H9 (cell line): Measurements from ENCODE around the gene SLC9A9. TPM values are rescaled to one million over a fixed set of nuclear protein-coding genes. Genes with fewer than 3 reads are reported as not detected.

Source experiments
- DNase-seq: peaks from one replicate; pipeline ENCODE4 v3.0.0-alpha.2; 2017
- H2AFZ ChIP-seq: one replicate; pipeline ENCODE4 v1.6.1; 2013; ENCODE audit warnings: mild to moderate bottlenecking, low read length, control low read depth, moderate library complexity
- H2AK5ac ChIP-seq: 2 replicates; pipeline ENCODE4 v1.6.1; 2013; ENCODE audit warnings: low read length, control low read depth, mixed read lengths; ENCODE audit not compliant: insufficient read length
- H2BK120ac ChIP-seq: one replicate; pipeline ENCODE4 v1.6.1; 2013; ENCODE audit warnings: low read depth, mild to moderate bottlenecking, low read length, control low read depth, inconsistent platforms; ENCODE audit not compliant: poor library complexity, severe bottlenecking
- H2BK12ac ChIP-seq: 2 replicates; pipeline ENCODE4 v1.6.1; 2013; ENCODE audit warnings: low read length, control low read depth, mixed read lengths, low read depth; ENCODE audit not compliant: insufficient read length
- H2BK15ac ChIP-seq: 2 replicates; pipeline ENCODE4 v1.6.1; 2013; ENCODE audit warnings: low read depth, low read length, control low read depth
- H2BK20ac ChIP-seq: one replicate; pipeline ENCODE4 v1.6.1; 2013; ENCODE audit warnings: low read depth, mild to moderate bottlenecking, low read length, control low read depth, inconsistent platforms; ENCODE audit not compliant: poor library complexity, severe bottlenecking
- H2BK5ac ChIP-seq: 2 replicates; pipeline ENCODE4 v1.6.1; 2013; ENCODE audit warnings: low read length, control low read depth, mixed read lengths; ENCODE audit not compliant: insufficient read length
- H3K14ac ChIP-seq: 2 replicates; pipeline ENCODE4 v1.6.1; 2013; ENCODE audit warnings: low read length, control low read depth; ENCODE audit not compliant: insufficient read depth
- H3K18ac ChIP-seq: 2 replicates; pipeline ENCODE4 v1.6.1; 2013; ENCODE audit warnings: low read depth, mild to moderate bottlenecking, mixed read lengths, low read length, control low read depth; ENCODE audit not compliant: insufficient read length
- H3K23ac ChIP-seq: 2 replicates; pipeline ENCODE4 v1.6.1; 2013; ENCODE audit warnings: low read length, control low read depth, mixed read lengths, low read depth; ENCODE audit not compliant: insufficient read length
- H3K23me2 ChIP-seq: 2 replicates; pipeline ENCODE4 v1.6.1; 2013; ENCODE audit warnings: low read depth, mild to moderate bottlenecking, mixed read lengths, low read length, control low read depth; ENCODE audit not compliant: insufficient read length, poor library complexity, severe bottlenecking
- H3K27ac ChIP-seq: 2 replicates; pipeline ENCODE4 v1.5.1; 2013; ENCODE audit warnings: low read length, control low read depth, mixed read lengths, low read depth; ENCODE audit not compliant: insufficient read length
- H3K27me3 ChIP-seq: 2 replicates; pipeline ENCODE4 v1.6.1; 2013; ENCODE audit warnings: low read length, control low read depth, inconsistent platforms; ENCODE audit not compliant: insufficient read depth
- H3K4ac ChIP-seq: 2 replicates; pipeline ENCODE4 v1.6.1; 2013; ENCODE audit warnings: low read depth, mild to moderate bottlenecking, control low read depth, inconsistent platforms, low read length, moderate library complexity
- H3K4me1 ChIP-seq: 2 replicates; pipeline ENCODE4 v1.6.1; 2013; ENCODE audit warnings: low read length, control low read depth, inconsistent platforms; ENCODE audit not compliant: insufficient read depth
- H3K4me2 ChIP-seq: 2 replicates; pipeline ENCODE4 v1.6.1; 2013; ENCODE audit warnings: low read length, control low read depth, mixed read lengths; ENCODE audit not compliant: insufficient read length, insufficient read depth
- H3K56ac ChIP-seq: 2 replicates; pipeline ENCODE4 v1.6.1; 2013; ENCODE audit warnings: low read depth, mild to moderate bottlenecking, mixed read lengths, low read length, control low read depth; ENCODE audit not compliant: insufficient read length
- H3K79me1 ChIP-seq: 2 replicates; pipeline ENCODE4 v1.6.1; 2013; ENCODE audit warnings: low read depth, mild to moderate bottlenecking, moderate library complexity, low read length, control low read depth, inconsistent platforms; ENCODE audit not compliant: insufficient read depth, poor library complexity, severe bottlenecking
- H3K79me2 ChIP-seq: 2 replicates; pipeline ENCODE4 v1.6.1; 2013; ENCODE audit warnings: low read length, control low read depth, inconsistent platforms; ENCODE audit not compliant: insufficient read depth
- H3K9ac ChIP-seq: 2 replicates; pipeline ENCODE4 v1.6.1; 2013; ENCODE audit warnings: low read length, control low read depth, mixed read lengths; ENCODE audit not compliant: insufficient read length; ENCODE audit errors: extremely low read depth
- H3K9me3 ChIP-seq: one replicate; pipeline ENCODE4 v1.6.1; 2013; ENCODE audit warnings: low read depth, low read length, inconsistent platforms; ENCODE audit not compliant: control insufficient read depth
- H3T11ph ChIP-seq: one replicate; pipeline ENCODE4 v1.6.1; 2013; ENCODE audit warnings: mild to moderate bottlenecking, low read length, control low read depth, inconsistent platforms
- H4K20me1 ChIP-seq: one replicate; pipeline ENCODE4 v1.6.1; 2013; ENCODE audit not compliant: control insufficient read depth, insufficient read length, insufficient read depth
- H4K5ac ChIP-seq: 2 replicates; pipeline ENCODE4 v1.6.1; 2013; ENCODE audit warnings: low read depth, mild to moderate bottlenecking, mixed read lengths, low read length, control low read depth; ENCODE audit not compliant: insufficient read length
- H4K8ac ChIP-seq: replicated peaks from 2 replicates; pipeline ENCODE4 v1.6.1; 2013; ENCODE audit warnings: low read length, control low read depth, mixed read lengths, low read depth; ENCODE audit not compliant: insufficient read length
- H4K91ac ChIP-seq: 2 replicates; pipeline ENCODE4 v1.6.1; 2013; ENCODE audit warnings: low read depth, mild to moderate bottlenecking, moderate library complexity, mixed read lengths, low read length, control low read depth; ENCODE audit not compliant: insufficient read length
- H3K27ac Mint-ChIP-seq, 3 experiments: 2 replicates in 2 of 3; 3 replicates in 1 of 3; pipeline ENCODE4 v1.8.0; 2020 to 2021; ENCODE audit warnings: mixed read lengths in 3 of 3, mild to moderate bottlenecking in 1 of 3, moderate library complexity in 1 of 3
- H3K27me3 Mint-ChIP-seq: 2 replicates; pipeline ENCODE4 v1.8.0; 2021; ENCODE audit warnings: low read depth, mild to moderate bottlenecking, moderate library complexity, mixed read lengths
- H3K36me3 Mint-ChIP-seq, 3 experiments: 2 replicates in 2 of 3; 3 replicates in 1 of 3; pipeline ENCODE4 v1.8.0; 2020 to 2021; ENCODE audit warnings: low read depth in 3 of 3, mixed read lengths in 3 of 3; ENCODE audit not compliant: insufficient read depth in 1 of 3
- H3K4me1 Mint-ChIP-seq, 2 experiments: 2 replicates each; pipeline ENCODE4 v1.8.0; 2020; ENCODE audit warnings: mixed read lengths in 2 of 2
- H3K4me3 Mint-ChIP-seq, 2 experiments: 2 replicates in 1 of 2; 3 replicates in 1 of 2; pipeline ENCODE4 v1.8.0; 2020 to 2021; ENCODE audit warnings: mild to moderate bottlenecking in 2 of 2, mixed read lengths in 2 of 2, moderate library complexity in 1 of 2
- H3K9me3 Mint-ChIP-seq, 2 experiments: 2 replicates in 1 of 2; 3 replicates in 1 of 2; pipeline ENCODE4 v1.8.0; 2020; ENCODE audit warnings: mild to moderate bottlenecking in 2 of 2, mixed read lengths in 2 of 2, moderate library complexity in 1 of 2
- CTCF ChIP-seq: fragments of 200-600 bp; sonication (generic); conservative IDR thresholded peaks from 3 replicates; pipeline ENCODE4 v1.8.0; 2021; ENCODE audit warnings: antibody characterized with exemption, mild to moderate bottlenecking
- WGBS: extraction: QIAGEN DNeasy Blood & Tissue Kit; methylation state at CpG from one replicate; pipeline ENCODE4 v1.1.7; 2013; ENCODE audit warnings: missing lambda C conversion rate, low lambda C conversion rate, mixed read lengths; ENCODE audit not compliant: insufficient read length; ENCODE audit errors: extremely low coverage; 5-methylcytosine and 5-hydroxymethylcytosine counted together
- total RNA-seq: library from RNA; stranded (reverse); gene quantifications from 2 replicates; pipeline ENCODE4 v1.2.1, GENCODE V29; 2021

Gene SLC9A9
- total RNA-seq, 1 experiment from 2014 or later = 0.35 TPM

DNA sequence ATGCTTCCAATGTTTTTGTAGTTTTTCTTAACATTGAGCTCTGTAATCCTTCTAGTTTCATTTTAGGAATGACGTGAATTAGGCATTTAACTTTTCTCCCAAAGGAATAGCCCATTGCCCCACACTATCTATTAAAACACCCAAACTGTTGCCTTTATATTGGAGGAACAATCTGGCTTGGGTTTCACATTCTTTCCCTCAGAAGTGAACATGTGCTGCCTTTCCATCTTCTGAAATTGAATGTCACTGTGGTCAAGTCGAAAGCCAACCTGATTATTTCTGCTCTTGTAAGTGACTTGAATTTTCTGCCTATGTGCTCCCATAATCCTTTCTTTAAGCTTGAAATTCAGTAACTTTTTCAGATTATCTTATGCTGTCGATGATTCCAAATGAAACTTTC, 214.5 kb downstream of the SLC9A9 start:
- Histone ChIP-seq H2AK5ac (no peak overlapping the region), H2BK120ac (no peak overlapping the region), H3K4me1 (no peaks in the 10 kb centered on the region), H2AFZ (no peak overlapping the region), H4K20me1 (no peaks in the 10 kb centered on the region), H3K4me2 (no peak overlapping the region), H3K14ac (no peak overlapping the region), H2BK12ac (no peak overlapping the region), H3K4ac (no peak overlapping the region), H3K79me1 (no peaks in the 10 kb centered on the region), H3K23ac (no peak overlapping the region), H4K8ac (no peak overlapping the region), H2BK15ac (no peak overlapping the region), H3K27ac (no peak overlapping the region), H3K56ac (no peak overlapping the region), H3T11ph (no peak overlapping the region), H3K9me3 (no peaks in the 10 kb centered on the region), H2BK5ac (no peak overlapping the region), H3K23me2 (no peaks in the 10 kb centered on the region), H2BK20ac (no peak overlapping the region), H3K79me2 (no peaks in the 10 kb centered on the region), H3K9ac (no peak overlapping the region), H4K5ac (no peak overlapping the region), H3K27me3 (no peaks in the 10 kb centered on the region), H4K91ac (no peak overlapping the region), H3K18ac (no peak overlapping the region)
- Mint-ChIP-seq H3K27me3 (no peaks in the 10 kb centered on the region), H3K9me3 (peaks cover 0 to 6% of the 10 kb centered on the region in 2 experiments; a peak in 4 of 5 replicates), H3K36me3 (no peaks in the 10 kb centered on the region; a peak in 1 of 7 replicates), H3K27ac (no peak overlapping the region), H3K4me1 (no peaks in the 10 kb centered on the region), H3K4me3 (no peak overlapping the region)
- no peak for TF ChIP-seq CTCF
- DNase-seq = no peak
- no CpG with 5 or more reads among the region's 3 CpGs for WGBS
